HepG2 (cell line): ENCODE measurements around the gene HLF. TPM values are rescaled to one million over a fixed set of nuclear protein-coding genes. Genes with fewer than 3 reads are reported as not detected.
A peak's percentile ranks its signal among the peaks of the same experiment; 100 is the strongest.

Experiments used
- ASH2L ChIP-seq: fragments of 300-600, 200-600 bp; sonication (generic); IDR thresholded peaks from 2 replicates; pipeline ENCODE4 v1.7.0; 2017; ENCODE audit warnings: low read depth, mild to moderate bottlenecking, moderate library complexity, mixed read lengths, low read length; ENCODE audit not compliant: insufficient read length
- BRCA1 ChIP-seq: sonication (generic); formaldehyde crosslinking; IDR thresholded peaks from 2 replicates; pipeline ENCODE4 v1.4.0; 2020; ENCODE audit warnings: missing genetic modification reagents
- CCAR2 ChIP-seq: fragments of 200-400 bp; formaldehyde crosslinking; optimal IDR thresholded peaks from 2 replicates; pipeline ENCODE3; 2018; ENCODE audit warnings: low read depth, mild to moderate bottlenecking, low read length, moderate library complexity
- GFI1 ChIP-seq: sonication (generic); formaldehyde crosslinking; IDR thresholded peaks from 2 replicates; pipeline ENCODE4 v1.5.0; 2020; ENCODE audit warnings: missing genetic modification reagents, mild to moderate bottlenecking, borderline replicate concordance
- GTF3A ChIP-seq: sonication (generic); formaldehyde crosslinking; conservative IDR thresholded peaks from 2 replicates; pipeline ENCODE4 v1.4.0; 2020; ENCODE audit warnings: mild to moderate bottlenecking, missing genetic modification reagents
- MTF1 ChIP-seq: sonication (generic); formaldehyde crosslinking; IDR thresholded peaks from 2 replicates; pipeline ENCODE4 v1.5.0; 2020; ENCODE audit warnings: missing genetic modification reagents
- NFE2L1 ChIP-seq: sonication (generic); formaldehyde crosslinking; IDR thresholded peaks from 2 replicates; pipeline ENCODE4 v1.4.0; 2020; ENCODE audit warnings: missing genetic modification reagents, mild to moderate bottlenecking, borderline replicate concordance
- PCBP2 ChIP-seq: fragments of 200-400 bp; formaldehyde crosslinking; optimal IDR thresholded peaks from 2 replicates; pipeline ENCODE3; 2018; ENCODE audit warnings: low read length, low read depth; ENCODE audit not compliant: poor library complexity, severe bottlenecking
- RCOR2 ChIP-seq: IDR thresholded peaks from 2 replicates; pipeline ENCODE4 v1.6.1; 2016; ENCODE audit warnings: missing biosample characterization, missing genetic modification reagents
- TBP ChIP-seq: sonication (generic); formaldehyde crosslinking; IDR thresholded peaks from 2 replicates; pipeline ENCODE4 v1.5.0; 2020; ENCODE audit warnings: missing genetic modification reagents
- ZNF10 ChIP-seq: sonication (generic); formaldehyde crosslinking; IDR thresholded peaks from 2 replicates; pipeline ENCODE4 v1.4.0; 2020; ENCODE audit warnings: mild to moderate bottlenecking, low read depth, missing genetic modification reagents, borderline replicate concordance
- ZNF703 ChIP-seq: sonication (generic); formaldehyde crosslinking; IDR thresholded peaks from 2 replicates; pipeline ENCODE4 v1.5.1; 2020; ENCODE audit warnings: missing genetic modification reagents, mild to moderate bottlenecking, moderate library complexity, borderline replicate concordance
- ZNF788 ChIP-seq: sonication (generic); formaldehyde crosslinking; IDR thresholded peaks from 2 replicates; pipeline ENCODE4 v1.5.0; 2020; ENCODE audit warnings: mild to moderate bottlenecking, missing genetic modification reagents, borderline replicate concordance
- ZNF83 ChIP-seq: sonication (generic); formaldehyde crosslinking; IDR thresholded peaks from 2 replicates; pipeline ENCODE4 v1.4.0; 2020; ENCODE audit warnings: missing genetic modification reagents, mild to moderate bottlenecking, borderline replicate concordance
- polyA plus RNA-seq, 8 experiments: library from polyadenylated mRNA; depleted of rRNA in 3 of 8; stranded (reverse) in 7 of 8; unstranded in 1 of 8; fragments of >200 nt; fragmentation: Illumina TruSeq in 4 of 8; extraction: Trizol in 4 of 8; gene quantifications; 2 replicates each; pipeline versions ENCODE4 v1.2.1 to v1.2.3, GENCODE V29; 2011 to 2016; ENCODE audit warnings: low read depth in 4 of 8, missing spikeins in 1 of 8, mixed read lengths in 1 of 8; ENCODE audit not compliant: insufficient read depth in 1 of 8
- total RNA-seq, 5 experiments: library from RNA; depleted of rRNA; stranded (reverse); fragments of >200 nt; fragmentation: Illumina TruSeq; extraction: Trizol; gene quantifications; 2 replicates each; pipeline ENCODE4 v1.2.3, GENCODE V29; 2016; ENCODE audit warnings: low read depth in 1 of 5
- TF ChIP-seq, protein P1 (sequence below), 2 experiments: sonication (generic) in 1 of 2; formaldehyde crosslinking in 1 of 2; IDR thresholded peaks; 2 replicates each; pipeline versions ENCODE4 v1.5.1 to v1.6.1; 2011 to 2020; ENCODE audit warnings: borderline replicate concordance in 1 of 2, low read depth in 1 of 2, low read length in 1 of 2, mild to moderate bottlenecking in 1 of 2, missing genetic modification reagents in 1 of 2, moderate library complexity in 1 of 2
- TF ChIP-seq, protein P2 (sequence below): sonication (generic); formaldehyde crosslinking; IDR thresholded peaks from 2 replicates; pipeline ENCODE4 v1.4.0; 2020; ENCODE audit warnings: mild to moderate bottlenecking, missing genetic modification reagents
- TF ChIP-seq, protein P3 (sequence below): sonication (generic); formaldehyde crosslinking; IDR thresholded peaks from 2 replicates; pipeline ENCODE4 v1.4.0; 2020; ENCODE audit warnings: missing genetic modification reagents
- TF ChIP-seq, protein P4 (sequence below): sonication (generic); formaldehyde crosslinking; IDR thresholded peaks from 2 replicates; pipeline ENCODE4 v1.4.0; 2020; ENCODE audit warnings: missing genetic modification reagents, mild to moderate bottlenecking, borderline replicate concordance
- TF ChIP-seq, protein P5 (sequence below): sonication (generic); formaldehyde crosslinking; IDR thresholded peaks from 2 replicates; pipeline ENCODE4 v1.4.0; 2020; ENCODE audit warnings: missing genetic modification reagents

The HLF gene
- total and polyA plus RNA-seq, 2 of the 13 experiments (the other 11 are each of a cell fraction or from before 2014, with no cell fraction given), result 202 to 346 TPM

DNA sequence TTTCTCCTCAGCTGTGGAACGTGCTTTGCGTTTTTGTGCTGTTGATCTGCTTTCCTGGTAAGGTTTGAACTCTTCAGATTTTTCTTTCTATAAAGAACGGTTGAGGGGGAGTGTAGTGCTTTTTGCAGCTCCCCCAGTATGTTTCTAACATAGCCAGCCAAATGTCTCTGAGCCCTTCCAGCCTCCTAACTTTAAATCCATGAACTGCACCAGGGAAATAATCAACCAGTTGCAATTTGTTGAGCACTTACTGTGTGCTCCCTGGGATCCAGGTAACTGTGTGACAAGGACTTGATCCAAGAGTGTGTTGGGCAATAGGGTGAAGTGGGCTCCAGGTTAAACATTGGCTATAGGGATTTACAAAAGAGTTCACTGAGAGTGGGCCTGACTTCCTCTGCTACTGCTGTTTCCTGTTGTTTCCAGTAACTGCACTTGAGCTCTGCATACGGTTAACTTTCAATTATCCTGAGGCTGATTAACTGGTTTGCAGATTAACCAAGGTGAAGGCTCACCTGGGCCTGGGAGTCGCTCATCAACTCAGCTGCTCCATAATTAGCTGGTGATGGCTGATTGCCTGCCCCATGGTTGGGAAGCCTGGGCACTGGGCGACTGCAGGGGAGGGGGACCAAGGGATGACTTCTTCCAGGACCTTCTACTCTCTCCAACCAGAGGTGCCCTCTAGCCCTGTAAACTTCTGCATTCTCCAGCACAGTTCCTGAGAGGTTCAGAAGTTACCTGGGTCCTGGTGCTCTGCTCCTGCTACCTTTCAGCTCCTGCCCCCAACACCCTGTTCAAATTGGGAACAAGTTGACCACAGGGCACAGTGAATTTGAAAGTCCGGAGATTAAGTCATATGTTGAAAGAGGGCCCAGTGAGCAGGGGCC, 19.5 kb downstream of the HLF start (continued):
- TF ChIP-seq, protein P1, sequence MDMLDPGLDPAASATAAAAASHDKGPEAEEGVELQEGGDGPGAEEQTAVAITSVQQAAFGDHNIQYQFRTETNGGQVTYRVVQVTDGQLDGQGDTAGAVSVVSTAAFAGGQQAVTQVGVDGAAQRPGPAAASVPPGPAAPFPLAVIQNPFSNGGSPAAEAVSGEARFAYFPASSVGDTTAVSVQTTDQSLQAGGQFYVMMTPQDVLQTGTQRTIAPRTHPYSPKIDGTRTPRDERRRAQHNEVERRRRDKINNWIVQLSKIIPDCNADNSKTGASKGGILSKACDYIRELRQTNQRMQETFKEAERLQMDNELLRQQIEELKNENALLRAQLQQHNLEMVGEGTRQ (IDR thresholded peaks at IDR 0.05; ENCODE audit: low read depth, low read length), result no peak
- TF ChIP-seq, protein P1 (CRISPR knock-in tag; IDR thresholded peaks at IDR 0.05; ENCODE audit: borderline replicate concordance), result no peak; the same call in 1 of the 2 replicates
- peak; percentile 76 for TF ChIP-seq GFI1 (CRISPR knock-in tag)
- peak; percentile 96 for TF ChIP-seq RCOR2 (CRISPR knock-in tag)
- no peak for TF ChIP-seq TBP (CRISPR knock-in tag)
- TF ChIP-seq MTF1 (CRISPR knock-in tag), result no peak
- TF ChIP-seq, protein P2, sequence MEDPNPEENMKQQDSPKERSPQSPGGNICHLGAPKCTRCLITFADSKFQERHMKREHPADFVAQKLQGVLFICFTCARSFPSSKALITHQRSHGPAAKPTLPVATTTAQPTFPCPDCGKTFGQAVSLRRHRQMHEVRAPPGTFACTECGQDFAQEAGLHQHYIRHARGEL, result no peak
- peak; percentile 95; the same call in 1 of the 2 replicates for TF ChIP-seq ZNF788 (CRISPR knock-in tag)
- TF ChIP-seq CCAR2, result no peak
- no peak for TF ChIP-seq NFE2L1 (CRISPR knock-in tag)
- 0 out of 2 replicates have a peak, but pooled peaks have one; percentile 57 for TF ChIP-seq ZNF83
- 0 out of 2 replicates have a peak, but pooled peaks have one; percentile 40 for TF ChIP-seq BRCA1
- no peak; the same call in 1 of the 2 replicates for TF ChIP-seq GTF3A (CRISPR knock-in tag)
- peak; percentile 61 for TF ChIP-seq ASH2L
- TF ChIP-seq, protein P3, sequence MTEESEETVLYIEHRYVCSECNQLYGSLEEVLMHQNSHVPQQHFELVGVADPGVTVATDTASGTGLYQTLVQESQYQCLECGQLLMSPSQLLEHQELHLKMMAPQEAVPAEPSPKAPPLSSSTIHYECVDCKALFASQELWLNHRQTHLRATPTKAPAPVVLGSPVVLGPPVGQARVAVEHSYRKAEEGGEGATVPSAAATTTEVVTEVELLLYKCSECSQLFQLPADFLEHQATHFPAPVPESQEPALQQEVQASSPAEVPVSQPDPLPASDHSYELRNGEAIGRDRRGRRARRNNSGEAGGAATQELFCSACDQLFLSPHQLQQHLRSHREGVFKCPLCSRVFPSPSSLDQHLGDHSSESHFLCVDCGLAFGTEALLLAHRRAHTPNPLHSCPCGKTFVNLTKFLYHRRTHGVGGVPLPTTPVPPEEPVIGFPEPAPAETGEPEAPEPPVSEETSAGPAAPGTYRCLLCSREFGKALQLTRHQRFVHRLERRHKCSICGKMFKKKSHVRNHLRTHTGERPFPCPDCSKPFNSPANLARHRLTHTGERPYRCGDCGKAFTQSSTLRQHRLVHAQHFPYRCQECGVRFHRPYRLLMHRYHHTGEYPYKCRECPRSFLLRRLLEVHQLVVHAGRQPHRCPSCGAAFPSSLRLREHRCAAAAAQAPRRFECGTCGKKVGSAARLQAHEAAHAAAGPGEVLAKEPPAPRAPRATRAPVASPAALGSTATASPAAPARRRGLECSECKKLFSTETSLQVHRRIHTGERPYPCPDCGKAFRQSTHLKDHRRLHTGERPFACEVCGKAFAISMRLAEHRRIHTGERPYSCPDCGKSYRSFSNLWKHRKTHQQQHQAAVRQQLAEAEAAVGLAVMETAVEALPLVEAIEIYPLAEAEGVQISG, result peak; percentile 81
- TF ChIP-seq, protein P4, sequence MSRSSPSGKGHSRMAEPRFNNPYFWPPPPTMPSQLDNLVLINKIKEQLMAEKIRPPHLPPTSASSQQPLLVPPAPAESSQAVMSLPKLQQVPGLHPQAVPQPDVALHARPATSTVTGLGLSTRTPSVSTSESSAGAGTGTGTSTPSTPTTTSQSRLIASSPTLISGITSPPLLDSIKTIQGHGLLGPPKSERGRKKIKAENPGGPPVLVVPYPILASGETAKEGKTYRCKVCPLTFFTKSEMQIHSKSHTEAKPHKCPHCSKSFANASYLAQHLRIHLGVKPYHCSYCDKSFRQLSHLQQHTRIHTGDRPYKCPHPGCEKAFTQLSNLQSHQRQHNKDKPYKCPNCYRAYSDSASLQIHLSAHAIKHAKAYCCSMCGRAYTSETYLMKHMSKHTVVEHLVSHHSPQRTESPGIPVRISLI (CRISPR knock-in tag), result peak; percentile 73; the same call in 1 of the 2 replicates
- TF ChIP-seq, protein P5, sequence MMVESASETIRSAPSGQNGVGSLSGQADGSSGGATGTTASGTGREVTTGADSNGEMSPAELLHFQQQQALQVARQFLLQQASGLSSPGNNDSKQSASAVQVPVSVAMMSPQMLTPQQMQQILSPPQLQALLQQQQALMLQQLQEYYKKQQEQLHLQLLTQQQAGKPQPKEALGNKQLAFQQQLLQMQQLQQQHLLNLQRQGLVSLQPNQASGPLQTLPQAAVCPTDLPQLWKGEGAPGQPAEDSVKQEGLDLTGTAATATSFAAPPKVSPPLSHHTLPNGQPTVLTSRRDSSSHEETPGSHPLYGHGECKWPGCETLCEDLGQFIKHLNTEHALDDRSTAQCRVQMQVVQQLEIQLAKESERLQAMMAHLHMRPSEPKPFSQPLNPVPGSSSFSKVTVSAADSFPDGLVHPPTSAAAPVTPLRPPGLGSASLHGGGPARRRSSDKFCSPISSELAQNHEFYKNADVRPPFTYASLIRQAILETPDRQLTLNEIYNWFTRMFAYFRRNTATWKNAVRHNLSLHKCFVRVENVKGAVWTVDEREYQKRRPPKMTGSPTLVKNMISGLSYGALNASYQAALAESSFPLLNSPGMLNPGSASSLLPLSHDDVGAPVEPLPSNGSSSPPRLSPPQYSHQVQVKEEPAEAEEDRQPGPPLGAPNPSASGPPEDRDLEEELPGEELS (CRISPR knock-in tag), result peak; percentile 99
- TF ChIP-seq ZNF10 (CRISPR knock-in tag), result no peak
- no peak for TF ChIP-seq ZNF703 (CRISPR knock-in tag)
- TF ChIP-seq PCBP2, result no peak
